Measurements from ENCODE around the gene CDYL2.

The CDYL2 gene

DNA sequence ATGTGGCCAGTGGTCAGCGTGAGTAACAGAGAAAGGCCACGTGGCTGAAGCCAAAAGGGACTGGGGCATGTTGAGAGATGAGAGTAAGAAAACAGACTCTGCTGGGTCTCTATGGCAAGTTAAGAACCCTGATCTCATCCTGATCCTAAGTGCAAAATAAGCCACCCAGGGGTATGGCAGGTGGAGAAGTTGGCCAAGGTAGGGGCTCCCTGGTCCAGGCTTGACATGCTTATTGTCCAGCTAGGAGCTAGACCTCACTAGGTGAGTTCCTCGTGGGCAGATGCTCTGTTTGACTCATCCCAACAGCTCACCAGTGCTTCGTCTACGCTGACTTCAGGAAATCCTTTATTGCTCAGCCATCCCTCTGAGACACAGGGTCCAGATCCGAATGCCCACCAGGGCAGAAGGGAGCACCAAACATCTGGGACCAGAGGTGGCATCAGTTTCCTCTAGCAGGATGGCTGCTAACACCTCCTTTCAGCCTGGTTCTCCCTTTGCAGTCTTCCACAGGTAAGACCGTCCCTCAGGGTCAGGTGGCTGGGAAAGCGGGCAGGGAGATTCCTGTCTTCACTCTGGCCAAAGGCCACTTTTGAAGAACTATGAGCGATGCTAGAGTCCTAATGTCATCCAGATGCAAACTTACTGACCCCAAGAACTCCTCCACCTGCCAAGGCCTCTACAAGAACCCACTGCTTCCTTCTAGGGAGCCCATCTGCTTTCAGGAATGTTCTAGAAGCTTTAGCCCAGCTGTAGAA, 99.5 kb downstream of the CDYL2 start:
- no peak for DNase-seq (ENCODE audit: low spot score)

DNA sequence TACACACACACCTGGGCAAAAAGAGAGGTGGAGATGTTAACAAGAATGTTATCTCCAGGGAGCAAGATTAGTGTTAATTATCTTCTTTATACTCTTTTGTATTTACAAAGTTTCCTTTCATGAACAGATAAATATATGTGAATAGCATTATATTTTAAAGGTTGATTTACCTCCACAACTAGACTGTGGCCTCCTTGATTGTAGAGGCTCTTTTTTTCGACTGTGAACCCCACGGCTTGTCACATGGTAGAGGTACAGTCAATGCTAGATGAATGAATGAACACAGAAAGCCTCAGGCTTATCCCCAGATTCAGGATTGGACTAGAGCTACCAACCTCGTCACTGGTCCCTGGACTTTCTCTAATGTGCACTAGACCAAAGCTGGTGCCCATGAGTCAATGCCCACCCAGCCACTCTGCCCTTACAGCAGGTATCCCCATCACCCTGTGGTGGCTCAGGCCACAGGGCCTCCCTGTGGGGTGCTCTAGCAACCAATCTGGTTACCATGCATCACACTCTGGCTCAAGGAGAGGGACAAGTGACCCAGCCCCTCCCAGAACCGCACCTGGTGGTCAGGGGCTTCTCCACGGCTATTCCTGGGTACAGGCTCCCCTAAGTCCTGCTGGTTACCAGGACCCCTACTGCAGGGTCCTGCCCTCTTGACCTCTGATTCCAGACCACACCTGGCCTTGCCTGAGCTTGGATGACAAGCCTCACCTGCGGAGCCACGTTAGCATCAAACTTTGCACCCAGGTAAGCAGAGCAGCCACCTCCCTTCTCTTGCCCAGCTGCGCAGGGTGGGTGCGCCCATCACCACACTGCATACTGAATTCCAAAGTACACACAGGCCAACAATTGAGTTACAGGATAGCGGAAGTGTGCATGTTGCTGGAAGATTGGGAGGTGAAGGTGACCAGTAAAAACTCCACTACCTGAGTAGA, 101.0 kb downstream of the CDYL2 start:
- no peak for DNase-seq (ENCODE audit: low spot score)

DNA sequence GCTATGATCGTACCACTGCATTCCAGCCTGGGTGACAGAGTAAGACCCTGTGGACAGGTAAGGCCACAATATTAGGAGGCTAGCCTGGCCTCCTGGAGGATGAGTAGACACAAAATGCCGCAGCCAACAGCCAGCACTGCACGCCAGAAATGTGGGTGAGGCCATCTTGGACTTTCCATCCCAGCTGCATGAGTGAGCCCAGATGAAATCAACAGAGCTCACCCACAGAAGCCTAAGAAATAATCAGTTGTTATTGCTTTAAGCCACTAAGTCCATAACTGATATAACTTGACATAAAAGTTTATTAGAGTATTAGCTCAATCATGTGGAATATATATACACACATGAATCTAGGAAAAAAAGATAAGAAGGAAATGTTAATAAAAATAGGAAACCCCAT, 101.7 kb downstream of the CDYL2 start:
- no peak for DNase-seq (ENCODE audit: low spot score)

DNA sequence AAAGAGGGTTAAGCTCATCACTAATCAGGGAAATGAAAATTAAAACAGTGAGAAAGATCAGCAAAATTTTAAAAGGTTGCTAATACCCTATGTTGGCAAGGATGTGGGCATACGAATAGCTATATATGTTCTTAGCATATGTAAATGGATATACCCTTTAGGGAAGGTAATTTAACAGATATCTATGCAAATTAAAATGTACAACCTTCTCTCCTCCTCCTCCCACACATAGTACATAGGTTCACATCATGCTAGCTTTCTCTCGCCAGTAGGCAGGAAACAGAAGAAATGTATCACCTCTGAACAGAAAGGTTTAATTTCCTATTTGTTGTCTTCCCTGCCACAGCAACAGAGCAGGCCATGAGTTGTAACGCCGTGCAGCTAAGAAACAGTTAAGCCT, 103.8 kb downstream of the CDYL2 start:
- DNase-seq (ENCODE audit: low spot score), result no peak

DNA sequence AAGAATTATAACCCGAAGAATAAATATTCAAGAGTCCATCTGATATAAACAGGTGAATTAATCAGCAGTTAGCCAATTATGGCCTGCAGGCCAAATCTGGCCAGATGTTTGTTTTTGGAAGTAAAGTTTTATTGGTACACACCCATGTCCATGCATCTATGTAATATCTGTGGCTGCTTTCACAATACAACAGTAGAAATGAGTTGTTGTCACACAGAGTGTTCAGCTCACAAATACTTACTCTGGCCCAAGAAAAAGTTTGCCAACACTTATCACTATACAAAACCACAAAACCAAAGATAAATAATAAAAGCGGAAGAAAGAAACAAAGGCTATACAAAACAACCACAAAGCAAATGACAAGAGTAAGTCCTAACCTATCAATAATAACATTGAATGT, 109.4 kb downstream of the CDYL2 start:
- DNase-seq (ENCODE audit: low spot score), result no peak

DNA sequence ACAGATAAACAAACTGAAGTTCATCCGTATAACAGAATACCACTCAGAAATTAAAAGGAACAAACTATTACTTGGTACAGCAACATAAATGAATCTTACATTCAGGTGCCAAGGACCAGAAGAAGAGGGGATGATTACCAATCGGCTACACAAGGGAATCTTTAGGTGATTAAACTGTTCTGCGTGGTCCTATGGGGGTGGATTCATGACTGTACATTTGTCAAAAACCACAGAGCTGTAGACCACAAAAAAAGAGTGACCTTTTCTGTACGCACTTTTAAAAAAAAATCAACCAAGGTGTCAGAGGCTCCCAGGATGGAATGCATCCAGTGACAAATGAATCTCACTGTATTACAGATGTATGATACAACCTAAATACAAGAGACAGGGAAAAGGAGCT, 110.8 kb downstream of the CDYL2 start:
- DNase-seq (ENCODE audit: low spot score), result no peak

DNA sequence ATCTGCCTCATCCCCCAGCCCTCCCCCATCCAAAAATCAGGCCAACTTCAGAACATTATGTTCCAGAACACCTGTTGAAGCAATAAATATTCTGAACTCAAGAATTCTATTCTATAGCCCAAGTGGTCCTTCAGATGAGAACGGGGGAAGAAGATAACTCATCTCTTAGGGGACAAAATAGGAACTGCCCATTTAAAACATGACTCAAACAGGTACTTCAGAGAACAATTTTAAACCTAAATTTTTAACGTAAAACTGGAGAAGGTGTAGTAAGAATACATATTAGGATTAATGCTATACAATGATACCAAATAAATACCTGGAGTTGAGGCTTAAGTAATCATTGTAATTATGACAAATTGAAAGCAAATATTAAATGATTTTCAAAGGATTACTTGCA, 112.1 kb downstream of the CDYL2 start:
- no peak for DNase-seq (ENCODE audit: low spot score)

DNA sequence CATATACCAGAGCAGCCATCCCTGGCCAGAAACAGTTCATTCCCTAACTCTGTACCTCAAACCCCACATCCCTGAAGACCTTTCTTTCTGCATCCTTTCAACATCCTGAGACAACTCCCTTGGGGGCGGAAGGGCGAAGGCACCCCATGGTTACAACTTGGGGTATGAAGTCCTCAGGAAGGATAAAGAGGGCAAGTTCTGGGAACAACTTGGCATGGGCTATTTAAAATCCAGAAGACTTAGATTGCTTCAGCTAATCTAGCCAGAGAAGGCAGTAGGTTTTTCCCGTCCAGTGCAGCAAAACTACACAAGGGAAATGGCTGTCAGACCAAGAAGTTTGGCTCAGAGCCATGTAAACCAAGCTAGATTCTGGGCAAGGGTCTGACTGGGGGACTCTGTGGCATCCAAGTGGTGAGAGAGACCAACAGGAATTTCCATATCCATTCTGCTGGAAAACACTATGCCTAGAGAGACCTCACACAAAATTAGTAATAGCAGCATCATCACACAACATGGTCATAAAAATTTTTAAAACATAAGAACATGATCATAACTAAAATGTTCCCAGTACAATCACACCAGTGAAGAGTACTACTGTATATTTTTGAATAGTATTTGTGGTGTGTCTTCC, 113.2 kb downstream of the CDYL2 start:
- DNase-seq (ENCODE audit: low spot score), result no peak

DNA sequence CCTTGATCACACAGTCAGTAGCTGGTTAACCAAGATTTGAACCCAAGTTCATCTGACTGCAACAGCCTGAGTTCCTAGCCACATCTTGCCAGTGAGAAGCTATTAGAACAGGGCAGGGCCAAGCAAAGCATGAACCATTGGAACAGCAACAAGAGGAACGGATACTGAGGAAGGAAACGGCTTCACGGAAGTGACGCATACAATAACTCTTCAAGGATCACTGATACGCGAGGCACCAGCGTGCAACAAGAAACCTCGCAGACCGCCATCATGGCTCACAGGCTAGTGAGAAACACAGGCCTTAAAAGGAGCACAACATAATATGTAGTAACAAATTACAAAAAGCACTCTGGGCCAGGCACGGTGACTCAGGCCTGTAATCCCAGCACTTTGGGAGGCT, 114.9 kb downstream of the CDYL2 start:
- no peak for DNase-seq (ENCODE audit: low spot score)

DNA sequence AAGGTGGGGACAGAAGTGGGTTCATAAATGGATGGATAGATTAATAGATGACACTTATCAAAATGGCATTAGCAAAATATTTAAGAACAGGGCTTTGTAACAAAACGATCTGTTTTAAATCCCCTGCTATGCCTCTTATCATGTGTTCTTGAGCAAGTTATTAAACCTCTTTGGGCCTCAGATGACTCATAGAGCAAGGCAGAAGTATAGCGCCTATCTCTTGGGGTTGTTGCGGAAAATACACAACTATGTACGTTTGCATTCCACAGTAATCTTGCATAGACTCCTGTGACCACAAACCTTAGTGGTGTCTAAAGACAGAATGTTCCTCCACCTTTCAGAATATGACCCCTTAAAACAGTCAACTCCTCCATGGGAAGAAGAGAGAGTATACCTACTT, 116.8 kb downstream of the CDYL2 start:
- DNase-seq (ENCODE audit: low spot score), result no peak

DNA sequence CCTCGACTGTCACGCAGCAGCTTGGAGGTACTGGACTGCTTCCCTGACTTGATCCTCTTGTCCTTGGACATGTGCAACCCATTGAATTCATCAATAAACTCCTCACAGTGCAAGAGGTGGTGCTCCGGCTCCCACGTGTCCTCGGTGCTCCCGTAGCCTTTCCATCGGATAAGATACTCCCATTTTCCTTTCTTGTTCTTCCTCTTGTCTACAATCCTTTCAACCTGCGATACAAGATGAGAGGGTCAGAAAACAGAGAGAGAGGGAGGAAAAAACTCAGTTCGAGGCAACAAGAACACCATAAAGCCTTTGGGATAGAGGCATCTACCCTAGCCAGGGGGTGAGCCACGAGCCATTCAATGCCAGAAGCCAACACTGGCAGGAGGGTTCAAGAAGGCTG, 119.5 kb downstream of the CDYL2 start:
- DNase-seq (ENCODE audit: low spot score), result no peak

DNA sequence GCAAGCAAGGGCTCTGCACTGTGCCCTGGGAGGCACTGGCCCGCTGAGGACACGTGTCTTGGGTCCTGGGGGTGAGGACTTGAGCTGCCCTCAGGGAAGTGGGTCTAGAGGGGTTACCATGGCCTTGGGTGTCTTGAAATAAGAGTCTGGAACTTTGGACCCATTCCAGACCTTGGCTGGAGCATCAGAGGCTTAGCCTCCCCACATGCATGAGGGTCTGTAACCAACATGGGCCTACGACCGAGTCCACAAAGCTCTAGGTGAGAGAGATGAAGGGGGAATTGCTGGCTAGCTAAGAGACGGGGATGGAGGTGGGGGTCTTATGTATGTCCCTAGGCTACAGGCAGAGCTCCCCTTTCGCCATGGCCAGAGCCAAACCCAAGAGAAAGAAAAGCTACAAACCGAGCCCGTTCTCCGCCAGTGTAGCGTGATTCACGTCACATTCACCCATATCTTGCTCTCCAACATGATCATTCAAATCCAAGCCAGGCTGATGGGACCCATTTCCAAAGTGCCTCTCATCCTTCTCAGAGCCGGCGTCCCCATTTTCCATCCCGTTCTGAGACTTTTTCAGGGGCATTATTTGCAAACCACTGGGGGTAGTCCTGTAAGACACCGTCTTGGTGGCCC, 120.1 kb downstream of the CDYL2 start:
- no peak for DNase-seq (ENCODE audit: low spot score)

DNA sequence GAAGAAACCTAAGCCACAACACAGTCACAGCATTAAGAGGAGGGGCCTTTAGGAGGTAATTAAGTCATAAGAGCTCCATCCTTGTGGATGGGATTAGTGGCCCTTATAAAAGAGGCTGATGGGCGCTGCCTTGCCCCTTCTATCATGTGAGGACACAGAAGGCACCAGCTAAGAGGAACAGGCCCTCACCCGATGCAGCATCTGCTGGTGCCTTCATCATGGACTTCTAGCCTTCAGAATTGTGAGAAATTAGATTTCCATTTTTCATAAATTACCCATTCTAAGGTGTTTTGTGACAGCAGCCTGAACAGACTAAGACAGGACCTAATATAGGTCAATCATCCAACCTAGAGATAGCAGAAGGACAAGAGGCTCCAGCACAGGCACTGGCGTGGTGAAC, 120.8 kb downstream of the CDYL2 start:
- DNase-seq (ENCODE audit: low spot score), result no peak

DNA sequence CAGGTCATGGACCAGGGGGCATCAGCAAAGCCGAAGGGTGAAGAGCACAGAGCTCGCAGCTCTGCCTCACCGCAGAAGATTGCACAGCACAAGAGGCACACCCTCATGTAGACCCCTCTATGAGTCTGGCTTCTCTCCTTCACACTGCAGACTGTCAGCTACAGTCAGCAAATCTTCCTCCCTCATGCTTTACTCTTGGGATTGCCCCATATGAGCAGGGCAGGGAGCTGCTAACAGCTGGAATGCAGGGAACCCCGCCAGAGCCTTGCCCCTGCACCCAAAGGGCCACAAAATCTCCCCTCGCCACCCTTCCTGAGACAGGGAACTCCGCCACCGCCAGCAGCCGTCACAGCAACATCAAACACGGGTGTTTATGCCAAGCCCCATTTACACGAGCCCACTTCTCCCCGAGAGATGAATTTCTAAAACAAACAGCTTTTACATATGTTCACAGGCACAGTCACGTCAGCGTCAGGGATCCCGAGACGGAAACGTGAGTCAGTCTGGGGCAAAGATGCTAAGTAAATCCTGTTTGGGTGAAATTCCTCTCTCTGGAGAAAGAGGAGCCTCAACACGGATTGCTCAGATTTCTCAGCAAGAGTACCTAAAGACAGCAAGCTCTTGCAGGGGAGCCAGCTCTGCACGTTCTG, 121.9 kb downstream of the CDYL2 start:
- no peak for DNase-seq (ENCODE audit: low spot score)

DNA sequence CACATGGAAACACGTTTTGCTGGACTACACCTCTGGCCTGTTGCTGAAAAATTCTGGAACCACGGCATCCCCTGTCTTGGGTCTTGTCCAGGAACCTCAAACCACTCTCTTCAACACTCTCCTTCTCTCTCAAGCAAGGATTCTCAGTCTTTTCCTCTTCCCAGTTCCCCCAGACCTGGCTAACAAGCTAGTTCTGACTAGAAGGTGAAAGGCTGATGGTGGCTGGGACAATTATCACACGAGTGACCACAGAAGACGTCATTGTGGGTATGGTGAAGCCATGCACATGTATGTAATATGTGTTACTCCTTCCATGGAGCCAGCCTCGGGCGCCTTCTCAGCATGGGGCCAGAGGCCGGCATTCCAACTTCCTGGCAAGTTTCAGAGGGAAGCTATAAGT, 123.0 kb downstream of the CDYL2 start:
- DNase-seq (ENCODE audit: low spot score), result no peak

DNA sequence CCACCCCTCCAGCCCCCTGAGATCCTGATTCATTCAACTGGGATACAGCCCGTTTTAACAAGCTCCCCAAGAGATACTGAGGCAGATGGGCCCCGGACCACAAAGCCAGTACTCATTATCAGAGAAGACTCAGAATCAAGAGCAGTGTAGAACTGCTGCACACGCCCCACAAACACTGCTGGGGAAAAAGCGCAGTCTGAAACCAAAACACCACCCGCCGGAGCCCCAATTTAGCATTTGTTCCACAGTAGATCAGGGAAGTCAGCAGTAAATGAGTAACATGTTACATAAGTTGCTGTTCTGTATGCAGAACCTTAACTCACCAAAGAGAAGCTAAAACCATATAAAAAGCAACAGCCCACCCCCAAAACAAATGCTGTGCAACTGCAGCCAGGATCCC, 123.6 kb downstream of the CDYL2 start:
- DNase-seq (ENCODE audit: low spot score), result no peak

DNA sequence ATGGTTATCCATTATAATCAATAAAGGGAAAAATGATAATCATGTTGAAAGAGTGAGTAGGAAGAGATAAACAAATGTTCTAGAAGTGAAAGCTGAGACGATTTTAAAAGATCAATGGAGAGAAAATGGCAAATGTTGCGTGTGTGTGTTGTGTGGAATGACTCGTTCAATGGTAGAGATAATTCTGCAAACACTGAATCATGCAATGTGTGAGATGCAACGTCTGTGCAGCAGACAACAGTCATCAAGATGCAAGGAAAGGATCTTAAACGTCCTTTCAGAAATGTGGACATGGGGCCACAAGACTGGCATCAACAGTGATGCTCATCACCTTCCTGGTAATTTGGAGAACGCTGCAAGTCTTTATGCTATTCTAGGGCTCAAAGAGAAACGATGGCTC, 124.4 kb downstream of the CDYL2 start:
- no peak for DNase-seq (ENCODE audit: low spot score)

DNA sequence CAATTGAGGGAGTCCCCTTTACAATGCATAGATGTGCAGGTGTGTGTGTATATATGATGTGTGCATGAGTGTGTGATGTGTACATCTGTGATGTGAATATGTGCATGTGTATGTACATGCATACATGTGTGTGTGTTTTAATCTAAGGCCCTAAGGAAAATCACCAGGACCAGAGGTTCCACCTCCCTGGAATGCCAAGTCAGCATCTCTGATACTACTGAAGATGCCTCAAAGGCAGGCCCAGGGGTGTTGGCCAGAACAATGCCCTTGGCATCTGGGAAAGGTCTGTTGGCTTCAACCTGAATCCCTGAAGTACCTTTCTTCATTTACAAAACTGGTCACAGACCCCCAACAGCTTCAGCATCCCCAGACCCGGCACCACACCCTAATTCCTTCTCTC, 129.5 kb downstream of the CDYL2 start:
- no peak for DNase-seq (ENCODE audit: low spot score)

DNA sequence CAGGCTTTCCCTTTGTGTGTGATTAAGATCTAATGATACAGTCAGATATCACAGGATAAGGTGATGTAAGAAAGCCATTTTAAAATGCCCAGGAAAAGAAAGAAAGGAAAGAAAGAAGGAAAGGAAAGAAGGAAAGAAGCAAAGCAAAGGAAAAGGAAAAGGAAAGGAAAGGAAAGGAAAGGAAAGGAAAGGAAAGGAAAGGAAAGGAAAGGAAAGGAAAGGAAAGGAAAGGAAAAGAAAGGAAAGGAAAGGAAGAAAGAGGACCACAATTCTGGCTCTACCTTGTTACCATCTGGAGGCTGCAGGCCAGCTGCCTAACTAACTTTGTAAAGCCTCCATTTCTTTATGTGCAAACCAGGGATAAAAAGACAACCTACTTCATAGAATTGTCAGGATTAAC, 132.0 kb downstream of the CDYL2 start:
- DNase-seq (ENCODE audit: low spot score), result no peak

DNA sequence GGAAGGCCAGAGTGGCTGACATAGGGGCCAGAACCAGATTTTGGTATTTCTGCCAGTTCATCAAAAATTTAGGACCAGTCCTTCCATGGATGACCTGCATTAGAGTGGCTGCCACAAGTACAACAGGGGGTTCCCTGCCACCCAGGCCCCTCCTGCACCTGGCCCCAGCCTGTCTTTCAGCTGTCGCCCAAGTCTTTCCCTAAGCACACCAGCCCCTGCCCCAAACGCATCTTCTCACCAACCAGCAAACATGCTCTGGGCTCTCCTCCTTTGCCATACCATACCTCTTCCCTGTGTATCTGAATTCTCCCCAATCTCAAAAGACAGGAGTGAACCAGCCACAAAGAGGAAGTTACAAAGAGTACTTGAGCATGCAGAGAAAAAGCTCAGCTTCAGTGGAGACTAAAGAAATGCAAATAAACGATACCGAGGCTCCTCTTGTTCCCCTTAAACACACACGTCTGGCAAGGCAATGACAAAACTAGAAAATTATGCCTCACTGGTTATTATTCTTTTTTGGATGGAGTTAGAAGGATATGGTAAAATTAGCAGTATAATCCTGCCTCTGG, 133.0 kb downstream of the CDYL2 start:
- no peak for DNase-seq (ENCODE audit: low spot score)

DNA sequence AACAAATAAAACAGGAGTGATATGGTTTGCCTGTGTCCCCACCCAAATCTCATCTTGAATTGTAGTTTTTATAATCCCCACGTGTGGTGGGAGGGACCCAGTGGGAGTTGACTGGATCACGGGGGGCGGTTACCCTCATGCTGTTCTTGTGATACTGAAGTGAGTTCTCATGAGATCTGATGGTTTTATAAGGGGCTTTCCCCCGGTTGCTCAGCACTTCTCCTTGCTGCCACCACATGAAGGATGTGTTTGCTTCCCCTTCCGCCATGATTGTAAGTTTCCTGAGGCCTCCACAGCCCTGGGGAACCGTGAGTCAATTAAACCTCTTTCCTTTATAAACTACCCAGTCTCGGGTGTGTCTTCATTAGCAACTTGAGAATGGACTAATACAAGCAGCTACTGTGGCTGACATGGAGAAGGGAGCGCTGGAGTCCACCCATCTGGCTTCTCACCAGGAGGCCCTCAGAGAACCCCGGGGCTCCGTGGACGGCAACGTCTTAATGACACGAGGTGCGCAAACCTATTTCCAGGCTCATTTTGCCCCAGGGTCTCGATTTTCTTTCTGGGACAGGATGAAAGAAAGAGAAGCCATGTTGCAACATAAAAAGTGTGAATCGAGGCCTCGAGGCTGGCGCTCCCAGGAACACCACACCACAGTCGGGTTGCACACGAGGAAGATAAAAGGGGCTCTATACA, 134.1 kb downstream of the CDYL2 start:
- no peak for DNase-seq (ENCODE audit: low spot score)
